HG03521 (cell line): ENCODE results near the gene SLC25A18.
"Not testable (repeated sequence)": the region's sequence is repeated elsewhere in the genome, so short reads cannot be mapped to it uniquely, and the experiment has no call there.

Source experiments
- ATAC-seq: cut with Tn5 transposase; IDR thresholded peaks from one replicate; pipeline ENCODE4 v1.9.1; 2021; ENCODE audit warnings: mild to moderate bottlenecking, moderate library complexity; ENCODE audit not compliant: unreplicated experiment

The SLC25A18 gene, protein sequence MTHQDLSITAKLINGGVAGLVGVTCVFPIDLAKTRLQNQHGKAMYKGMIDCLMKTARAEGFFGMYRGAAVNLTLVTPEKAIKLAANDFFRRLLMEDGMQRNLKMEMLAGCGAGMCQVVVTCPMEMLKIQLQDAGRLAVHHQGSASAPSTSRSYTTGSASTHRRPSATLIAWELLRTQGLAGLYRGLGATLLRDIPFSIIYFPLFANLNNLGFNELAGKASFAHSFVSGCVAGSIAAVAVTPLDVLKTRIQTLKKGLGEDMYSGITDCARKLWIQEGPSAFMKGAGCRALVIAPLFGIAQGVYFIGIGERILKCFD

DNA sequence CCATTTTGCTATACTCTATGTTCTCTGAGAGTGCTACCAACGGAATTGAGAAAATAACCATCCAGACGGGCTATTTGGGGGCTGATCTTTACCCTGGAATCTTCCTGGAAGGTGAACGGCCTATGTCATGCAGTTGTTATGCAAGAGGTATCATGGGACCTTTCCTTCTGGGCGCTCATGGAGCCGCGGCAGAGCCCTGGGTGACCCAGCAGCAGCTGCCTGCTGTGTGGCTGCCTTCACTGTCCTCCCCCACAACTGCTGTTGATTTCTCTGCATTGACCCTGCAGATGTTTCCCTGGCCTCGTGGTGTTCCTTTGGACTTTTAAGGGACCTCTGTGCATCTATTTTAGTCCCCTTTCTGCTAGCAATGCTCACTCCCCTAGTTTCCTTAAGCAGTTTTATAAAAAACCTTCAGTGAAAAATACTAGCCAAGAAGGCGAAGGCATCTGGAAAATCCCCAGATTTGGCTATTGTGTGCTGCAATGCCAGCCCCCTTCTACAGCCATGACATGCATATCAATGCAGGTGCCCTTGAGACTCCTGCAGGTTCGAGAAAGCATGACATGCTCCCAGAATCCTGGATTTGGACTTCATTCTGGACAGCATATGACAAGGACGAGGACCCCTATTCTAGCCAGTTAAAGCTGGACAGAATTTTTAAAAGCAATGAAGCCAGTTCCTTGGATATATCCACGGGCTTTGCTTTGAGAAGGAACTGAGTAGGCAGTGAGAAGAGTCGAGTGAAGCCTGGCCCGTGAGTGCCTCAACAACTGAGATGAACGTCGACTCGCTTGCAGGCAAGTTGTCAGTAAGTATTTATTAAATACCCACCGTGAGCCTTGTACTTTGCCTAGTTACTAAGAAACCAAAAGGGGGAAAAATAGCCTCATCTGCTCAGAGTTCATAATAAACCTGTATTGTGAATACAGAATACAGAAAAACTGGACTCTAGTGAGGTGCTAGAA, at the start of gene SLC25A18:
TSS of gene SLC25A18 (plus strand) at position 593 of the 965 bp plus-strand sequence. CDS start 16,447 bp downstream, outside the sequence.
- no peak for ATAC-seq

DNA sequence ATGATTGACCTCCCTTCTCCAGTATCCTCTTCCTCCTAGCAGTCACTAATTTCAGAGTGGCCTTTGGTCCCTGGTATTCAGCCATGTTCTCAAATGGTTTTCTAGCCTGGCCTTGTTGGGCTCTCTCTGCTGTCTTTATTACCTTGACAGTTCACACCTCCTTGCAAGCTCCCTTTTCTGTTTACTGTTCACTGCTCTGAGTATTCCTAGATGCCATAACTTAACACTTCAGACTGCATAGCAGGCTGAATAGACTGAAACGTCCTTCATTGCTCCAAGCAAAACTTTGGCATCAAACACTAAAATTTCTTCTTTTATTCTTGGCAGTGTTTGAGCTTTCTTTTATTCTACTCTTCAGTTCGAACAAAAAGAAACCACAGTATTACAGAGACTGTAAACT, 49.7 kb upstream of the SLC25A18 start:
- ATAC-seq: no peak

DNA sequence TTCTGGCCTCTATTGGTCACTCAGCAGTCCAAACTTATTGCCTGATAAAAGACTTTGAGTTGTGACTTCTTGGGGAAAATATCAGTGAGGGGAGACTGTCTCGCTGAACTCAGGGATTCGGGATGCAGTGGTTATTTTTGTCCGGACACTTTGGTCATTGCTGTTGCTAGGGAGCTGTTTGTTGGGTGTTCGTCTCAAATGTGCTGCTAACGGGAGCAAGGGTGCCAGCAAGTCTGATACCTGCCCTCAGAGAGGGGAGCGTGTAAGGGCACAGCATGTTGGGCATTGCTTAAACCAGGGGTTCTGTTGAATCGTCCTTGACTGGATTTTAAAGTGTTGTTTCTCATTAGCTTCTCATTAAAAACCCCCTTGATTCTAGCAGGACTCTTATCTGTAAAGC, 49.2 kb upstream of the SLC25A18 start:
- no peak for ATAC-seq

DNA sequence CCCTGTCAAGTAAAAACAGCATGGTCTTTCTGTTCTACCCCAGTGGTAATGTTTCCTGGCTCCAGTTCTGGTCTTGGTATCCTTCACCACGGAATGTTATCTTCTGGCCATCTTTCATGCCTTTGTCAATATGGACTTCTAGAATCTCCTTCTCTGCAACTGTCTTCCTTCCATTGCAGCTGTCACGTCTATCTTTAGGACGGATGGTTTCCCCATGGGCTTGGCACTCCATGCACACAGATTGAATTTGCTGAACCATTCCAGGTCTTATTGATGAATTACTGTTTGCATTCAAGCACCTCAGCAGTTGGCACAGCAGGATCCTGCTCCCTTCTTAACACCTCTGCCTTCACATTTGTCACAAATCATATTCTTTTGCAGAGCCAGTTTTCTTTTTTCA, 44.9 kb upstream of the SLC25A18 start:
- no peak for ATAC-seq

DNA sequence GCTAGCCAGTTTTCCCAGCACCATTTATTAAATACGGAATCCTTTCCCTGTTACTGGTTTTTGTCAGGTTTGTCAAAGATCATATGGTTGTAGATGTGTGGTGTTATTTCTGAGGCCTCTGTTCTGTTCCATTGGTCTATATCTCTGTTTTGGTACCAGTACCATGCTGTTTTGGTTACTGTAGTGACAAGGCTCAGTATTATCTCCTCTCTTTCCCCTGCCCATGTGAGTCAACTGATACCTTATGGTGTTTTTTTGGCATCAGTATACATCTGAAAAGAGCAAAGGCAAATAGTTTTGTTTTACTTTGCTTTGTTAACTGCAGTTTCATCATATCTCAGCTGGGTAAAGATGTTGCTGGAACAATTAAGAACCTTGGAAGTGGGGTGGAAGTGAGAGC, 41.3 kb upstream of the SLC25A18 start:
- ATAC-seq: not testable (repeated sequence)

DNA sequence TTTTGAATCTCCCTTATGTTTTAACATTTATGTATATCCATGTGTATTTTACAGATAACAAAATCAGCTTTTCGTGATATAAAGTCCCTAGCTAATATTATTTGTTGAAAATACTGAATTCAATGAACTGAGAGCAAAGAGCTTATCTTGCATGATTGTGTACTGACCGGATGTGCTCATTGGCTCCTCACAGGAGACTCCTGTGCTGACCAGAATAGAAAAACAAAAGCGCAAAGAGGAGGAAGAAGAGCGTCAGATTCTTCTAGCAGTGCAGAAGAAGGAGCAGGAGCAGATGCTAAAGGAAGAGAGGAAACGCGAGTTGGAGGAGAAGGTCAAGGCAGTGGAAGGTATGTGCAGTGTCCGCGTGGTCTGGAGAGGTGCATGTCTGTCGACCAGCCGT, 39.4 kb upstream of the SLC25A18 start:
- ATAC-seq: no peak

DNA sequence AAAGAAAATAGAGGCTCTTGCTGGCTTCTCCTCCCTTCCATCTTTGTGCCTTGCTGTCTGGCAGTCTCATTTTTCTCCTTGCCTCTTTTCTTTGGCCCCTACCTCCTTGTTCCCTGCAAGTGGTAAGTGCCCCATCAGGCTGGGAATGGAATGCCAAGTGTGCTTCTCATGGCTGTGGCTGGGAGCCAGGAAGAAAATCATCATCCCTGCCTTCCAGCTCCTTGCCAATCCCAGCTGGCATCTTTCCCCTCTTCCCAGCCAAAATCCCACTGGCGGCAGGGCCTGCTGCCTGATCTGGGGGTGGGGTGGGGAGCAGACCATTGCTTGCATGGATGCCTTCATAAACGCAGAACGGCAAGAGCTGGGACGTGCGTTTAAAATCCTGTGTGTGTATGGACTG, 27.0 kb upstream of the SLC25A18 start:
- ATAC-seq: no peak

DNA sequence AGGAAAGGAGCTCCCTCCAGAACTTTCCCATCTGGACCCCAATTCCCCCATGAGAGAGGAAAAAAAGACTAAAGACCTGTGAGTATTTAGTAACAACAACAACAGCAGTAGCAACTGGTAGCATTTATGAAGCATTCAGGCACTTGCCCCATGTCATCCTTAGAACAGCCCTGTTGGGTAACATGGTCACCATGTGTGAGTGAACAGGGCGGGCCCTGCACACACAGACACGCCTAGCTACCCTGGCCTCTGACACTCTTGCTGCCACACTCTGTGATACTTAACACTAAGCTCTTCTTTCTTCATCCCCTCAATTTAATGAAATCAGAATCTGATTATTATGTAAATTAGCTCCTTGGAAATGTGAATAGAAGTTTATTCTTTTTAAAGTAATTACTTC, 26.1 kb upstream of the SLC25A18 start:
- no peak for ATAC-seq

DNA sequence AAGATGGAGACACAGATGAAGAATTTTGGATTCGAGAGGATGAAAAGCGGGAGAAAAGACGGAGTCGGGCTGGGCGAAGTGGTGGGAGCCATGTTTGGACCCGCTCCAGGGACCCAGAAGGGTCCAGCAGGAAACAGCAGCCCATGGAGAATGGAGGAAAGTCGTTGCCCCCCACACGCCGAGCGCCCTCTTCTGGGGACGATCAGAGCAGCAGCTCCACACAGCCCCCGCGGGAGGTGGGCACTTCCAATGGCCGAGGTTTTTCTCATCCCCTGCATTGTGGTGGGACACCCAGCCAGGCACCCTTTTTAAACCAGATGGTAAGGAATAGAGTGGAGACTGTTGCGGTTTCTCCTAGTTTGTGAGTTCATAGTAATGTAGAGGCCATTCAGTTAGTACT, 22.8 kb upstream of the SLC25A18 start:
- ATAC-seq: no peak

DNA sequence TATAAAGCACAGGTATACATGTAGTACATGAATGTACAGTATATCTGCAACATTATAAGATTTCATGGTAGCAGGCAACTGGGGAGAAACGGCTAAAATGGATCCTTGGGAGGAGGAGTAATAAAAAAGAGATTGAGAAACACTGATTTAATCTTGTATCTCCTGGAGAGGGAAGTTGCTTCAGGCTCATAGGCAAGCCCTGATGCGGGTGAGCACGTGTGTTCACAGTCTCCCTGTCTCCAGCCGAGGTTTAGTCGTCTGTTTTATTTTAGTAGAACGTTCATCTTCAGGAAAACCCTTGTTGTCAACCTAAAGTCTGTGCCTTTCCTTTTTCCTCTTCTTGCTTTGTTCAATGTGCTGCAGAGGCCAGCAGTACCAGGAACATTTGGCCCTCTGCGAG, 21.8 kb upstream of the SLC25A18 start:
- no peak for ATAC-seq

DNA sequence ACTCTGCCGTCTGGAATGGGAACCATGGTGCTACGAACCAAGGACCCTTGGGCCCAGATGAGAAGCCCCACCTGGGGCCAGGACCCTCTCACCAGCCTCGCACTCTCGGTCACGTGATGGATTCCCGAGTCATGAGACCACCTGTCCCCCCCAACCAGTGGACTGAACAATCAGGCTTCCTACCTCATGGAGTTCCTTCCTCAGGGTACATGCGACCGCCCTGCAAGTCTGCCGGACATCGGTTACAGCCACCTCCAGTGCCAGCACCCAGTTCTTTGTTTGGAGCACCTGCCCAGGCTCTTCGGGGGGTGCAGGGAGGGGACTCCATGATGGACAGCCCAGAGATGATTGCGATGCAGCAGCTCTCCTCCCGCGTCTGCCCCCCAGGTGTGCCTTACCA, 20.8 kb upstream of the SLC25A18 start:
- no peak for ATAC-seq

DNA sequence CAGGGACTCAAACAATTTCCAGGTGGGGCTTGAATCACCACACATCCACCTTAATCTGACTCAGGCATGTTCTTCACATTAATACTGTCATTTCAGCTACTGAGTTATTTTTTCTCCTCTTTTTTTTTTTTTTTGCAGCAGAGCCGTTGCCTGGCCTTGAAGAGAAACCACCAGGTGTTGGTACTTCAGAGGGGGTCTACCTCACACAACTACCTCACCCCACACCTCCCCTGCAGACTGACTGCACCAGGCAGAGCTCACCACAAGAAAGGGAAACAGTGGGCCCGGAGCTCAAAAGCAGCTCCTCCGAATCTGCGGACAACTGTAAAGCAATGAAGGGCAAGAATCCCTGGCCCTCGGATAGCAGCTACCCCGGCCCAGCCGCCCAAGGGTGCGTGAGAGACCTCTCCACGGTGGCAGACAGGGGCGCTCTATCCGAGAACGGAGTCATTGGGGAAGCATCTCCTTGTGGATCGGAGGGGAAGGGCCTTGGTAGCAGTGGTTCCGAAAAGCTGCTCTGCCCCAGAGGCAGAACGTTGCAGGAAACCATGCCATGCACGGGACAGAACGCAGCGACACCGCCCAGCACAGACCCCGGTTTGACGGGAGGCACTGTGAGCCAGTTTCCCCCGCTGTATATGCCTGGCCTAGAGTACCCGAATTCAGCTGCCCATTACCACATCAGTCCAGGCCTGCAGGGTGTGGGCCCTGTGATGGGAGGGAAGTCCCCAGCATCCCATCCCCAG, 15.1 kb upstream of the SLC25A18 start:
- ATAC-seq: no peak

DNA sequence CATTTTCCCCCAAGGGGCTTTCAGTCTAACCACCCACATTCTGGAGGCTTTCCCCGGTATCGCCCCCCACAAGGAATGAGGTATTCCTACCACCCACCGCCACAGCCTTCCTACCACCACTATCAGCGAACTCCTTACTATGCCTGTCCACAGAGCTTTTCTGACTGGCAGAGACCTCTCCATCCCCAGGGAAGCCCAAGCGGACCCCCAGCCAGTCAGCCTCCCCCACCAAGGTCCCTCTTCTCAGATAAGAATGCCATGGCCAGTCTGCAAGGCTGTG, 14.6 kb upstream of the SLC25A18 start:
- no peak for ATAC-seq

DNA sequence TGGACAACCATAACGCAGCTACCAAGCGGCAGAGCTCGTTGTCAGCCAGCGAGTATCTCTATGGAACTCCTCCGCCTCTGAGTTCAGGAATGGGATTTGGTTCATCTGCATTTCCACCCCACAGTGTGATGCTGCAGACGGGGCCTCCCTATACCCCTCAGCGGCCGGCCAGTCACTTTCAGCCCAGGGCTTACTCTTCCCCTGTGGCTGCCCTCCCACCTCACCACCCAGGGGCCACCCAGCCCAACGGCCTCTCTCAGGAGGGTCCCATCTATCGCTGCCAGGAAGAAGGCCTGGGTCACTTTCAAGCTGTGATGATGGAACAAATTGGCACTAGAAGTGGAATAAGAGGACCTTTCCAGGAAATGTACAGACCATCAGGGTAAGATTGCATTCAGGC, 14.1 kb upstream of the SLC25A18 start:
- no peak for ATAC-seq

DNA sequence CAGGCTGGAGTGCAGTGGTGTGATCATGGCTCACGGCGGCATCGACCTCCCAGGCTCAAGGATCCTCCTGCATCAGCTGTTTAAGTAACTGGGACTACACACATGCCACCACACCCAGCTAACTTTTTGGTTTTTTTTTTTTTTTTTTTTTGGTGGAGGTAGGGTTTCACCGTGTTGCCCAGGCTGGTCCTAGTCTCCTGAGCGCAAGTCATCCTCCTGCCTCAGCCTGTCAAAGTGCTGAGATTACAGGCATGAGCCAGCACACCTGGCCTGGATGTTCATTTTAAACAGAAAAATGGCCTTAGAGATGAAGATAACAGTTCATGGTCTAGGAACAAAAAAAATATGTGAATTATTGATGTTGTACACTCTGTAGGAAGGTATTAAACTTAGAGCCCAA, 13.6 kb upstream of the SLC25A18 start:
- no peak for ATAC-seq

DNA sequence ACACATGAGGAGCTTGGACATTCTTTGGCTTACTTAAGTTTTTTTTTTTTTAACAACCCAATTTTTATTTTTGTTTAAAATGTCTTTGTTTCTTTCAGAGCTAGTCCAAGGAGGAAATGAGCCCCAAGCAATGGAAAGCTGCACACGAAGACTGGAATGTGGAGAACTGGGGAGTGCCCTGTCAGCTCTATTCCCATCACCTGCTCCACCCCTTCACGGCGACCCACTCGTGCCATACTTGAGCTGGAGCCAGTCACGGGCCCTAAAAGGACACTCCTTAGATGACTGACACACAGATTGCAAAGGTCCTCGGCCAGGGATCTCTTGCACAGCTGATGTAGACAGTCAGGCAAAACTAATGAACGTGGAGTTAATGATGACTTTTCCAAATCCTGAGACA, 10.6 kb upstream of the SLC25A18 start:
- no peak for ATAC-seq

DNA sequence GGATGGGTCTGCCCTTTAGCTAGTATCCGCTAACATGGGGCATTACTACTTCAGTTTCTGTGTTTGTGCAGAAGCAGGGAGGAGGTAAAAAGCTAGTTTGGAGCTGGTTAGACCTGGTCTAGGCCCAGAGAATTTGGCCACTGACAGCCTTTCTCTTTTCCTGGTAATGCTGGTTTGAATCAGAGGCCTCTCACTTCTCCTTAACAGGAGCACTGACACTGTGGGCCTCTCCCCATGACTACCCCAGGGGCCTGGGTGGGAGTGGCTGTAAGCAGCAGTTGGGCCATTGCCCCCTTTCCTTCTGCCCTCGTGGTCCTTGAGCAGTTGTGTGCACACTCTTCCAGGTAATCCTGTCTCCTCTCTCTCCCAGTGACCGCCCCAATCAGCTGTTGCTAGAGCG, 8.5 kb upstream of the SLC25A18 start:
- no peak for ATAC-seq

DNA sequence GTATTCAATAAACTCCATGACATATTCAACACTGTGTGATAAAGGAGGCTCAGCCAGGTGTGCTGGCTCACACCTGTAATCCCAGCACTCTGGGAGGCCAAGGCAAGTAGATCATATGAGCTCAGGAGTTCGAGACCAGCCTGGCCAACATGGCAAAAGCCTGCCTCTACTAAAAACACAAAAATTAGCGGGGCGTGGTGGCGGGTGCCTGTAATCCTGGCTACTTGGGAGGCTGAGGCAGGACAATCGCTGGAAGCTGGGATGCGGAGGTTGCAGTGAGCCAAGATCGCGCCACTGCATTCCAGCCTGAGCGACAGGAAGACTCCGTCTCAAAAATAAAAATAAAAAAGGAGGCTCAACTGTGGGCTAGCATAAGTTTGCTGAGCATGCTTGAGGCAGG, 4.1 kb upstream of the SLC25A18 start:
- no peak for ATAC-seq

DNA sequence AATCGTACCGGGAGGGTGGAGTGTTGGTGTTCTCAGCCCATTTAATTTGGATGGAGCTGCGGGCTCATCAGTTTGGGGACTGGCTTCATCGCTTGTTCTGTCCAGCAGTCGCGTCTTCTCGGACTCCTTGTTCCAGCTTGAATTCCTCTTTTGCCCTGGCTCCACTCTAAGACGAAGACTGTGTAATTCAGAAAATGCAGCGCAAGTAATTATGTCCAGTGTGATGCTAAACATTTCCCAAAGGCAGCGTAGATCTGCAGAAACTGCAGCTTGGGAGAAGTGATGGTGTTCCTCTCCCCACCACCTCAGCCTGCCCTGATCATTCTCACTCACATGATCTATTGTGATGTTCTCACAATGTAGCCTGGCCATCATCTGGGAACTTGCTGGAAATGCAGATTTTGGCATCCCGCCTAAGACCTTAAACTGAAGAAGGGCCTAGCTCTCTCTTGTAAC, 666 bp downstream of the SLC25A18 start:
- ATAC-seq: no peak

DNA sequence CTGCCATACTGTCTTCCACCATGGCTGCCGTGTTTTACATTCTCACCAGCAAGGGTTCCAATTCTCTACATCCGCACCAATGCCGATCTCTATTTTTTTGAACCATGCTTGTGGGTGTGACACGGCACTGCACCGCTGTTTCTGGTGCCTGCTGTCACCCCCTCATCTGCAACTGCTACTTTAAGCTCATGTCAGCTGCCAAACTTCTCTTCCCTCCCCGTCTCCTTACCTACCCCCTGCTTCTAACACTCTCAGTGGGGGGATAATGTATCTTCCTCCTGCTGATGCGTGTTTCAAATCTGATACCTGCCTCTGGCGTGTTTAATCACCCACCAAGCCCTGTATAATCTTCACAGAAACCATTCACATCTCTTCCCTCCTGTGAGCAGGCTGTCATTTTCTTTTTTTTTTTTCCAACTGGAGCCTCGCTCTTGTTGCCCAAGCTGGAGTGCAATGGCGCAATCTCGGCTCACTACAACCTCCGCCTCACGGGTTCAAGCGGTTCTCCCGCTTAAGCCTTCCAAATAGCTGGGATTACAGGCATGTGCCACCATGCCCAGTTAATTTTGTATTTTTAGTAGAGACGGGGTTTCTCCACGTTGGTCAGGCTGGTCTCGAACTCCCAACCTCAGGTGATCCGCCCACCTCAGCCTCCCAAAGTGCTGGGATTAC, 2.9 kb downstream of the SLC25A18 start:
- ATAC-seq: not testable (repeated sequence)

DNA sequence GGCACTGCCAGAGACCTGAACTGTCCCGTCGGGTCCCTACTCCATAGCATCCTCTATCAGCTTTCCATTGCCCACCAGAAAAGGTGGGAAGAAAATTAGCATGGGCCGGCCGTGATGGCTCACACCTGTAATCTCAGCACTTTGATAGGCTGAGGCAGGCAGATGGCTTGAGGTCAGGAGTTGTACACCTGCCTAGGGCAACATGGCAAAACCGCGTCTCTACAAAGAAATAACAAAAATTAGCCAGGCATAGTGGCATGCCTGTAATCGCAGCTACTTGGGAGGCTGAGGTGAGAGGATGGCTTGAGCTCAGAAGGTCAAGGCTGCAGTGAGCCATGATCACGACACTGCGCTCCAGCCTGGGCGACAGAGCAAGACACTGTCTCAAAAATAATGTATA, 3.5 kb downstream of the SLC25A18 start:
- no peak for ATAC-seq
